Measurements from ENCODE around the gene LRRC75A.

The LRRC75A gene

GRCh38 chr17:16512011-16512410 lies 20.0 kb upstream of the LRRC75A start:
- H3K4me3 ChIP-seq (ENCODE audit: low read depth, low read length): no peak overlapping the region
- in situ Hi-C loops (cut with HindIII; ENCODE audit: low sequenced_read_pairs): no loop called here
- no peak for DNase-seq (ENCODE audit: low read depth)
- TF ChIP-seq, protein P1, sequence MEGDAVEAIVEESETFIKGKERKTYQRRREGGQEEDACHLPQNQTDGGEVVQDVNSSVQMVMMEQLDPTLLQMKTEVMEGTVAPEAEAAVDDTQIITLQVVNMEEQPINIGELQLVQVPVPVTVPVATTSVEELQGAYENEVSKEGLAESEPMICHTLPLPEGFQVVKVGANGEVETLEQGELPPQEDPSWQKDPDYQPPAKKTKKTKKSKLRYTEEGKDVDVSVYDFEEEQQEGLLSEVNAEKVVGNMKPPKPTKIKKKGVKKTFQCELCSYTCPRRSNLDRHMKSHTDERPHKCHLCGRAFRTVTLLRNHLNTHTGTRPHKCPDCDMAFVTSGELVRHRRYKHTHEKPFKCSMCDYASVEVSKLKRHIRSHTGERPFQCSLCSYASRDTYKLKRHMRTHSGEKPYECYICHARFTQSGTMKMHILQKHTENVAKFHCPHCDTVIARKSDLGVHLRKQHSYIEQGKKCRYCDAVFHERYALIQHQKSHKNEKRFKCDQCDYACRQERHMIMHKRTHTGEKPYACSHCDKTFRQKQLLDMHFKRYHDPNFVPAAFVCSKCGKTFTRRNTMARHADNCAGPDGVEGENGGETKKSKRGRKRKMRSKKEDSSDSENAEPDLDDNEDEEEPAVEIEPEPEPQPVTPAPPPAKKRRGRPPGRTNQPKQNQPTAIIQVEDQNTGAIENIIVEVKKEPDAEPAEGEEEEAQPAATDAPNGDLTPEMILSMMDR (IDR thresholded peaks at IDR 0.05; ENCODE audit: low read depth, low read length, missing control alignments): no peak

DNA sequence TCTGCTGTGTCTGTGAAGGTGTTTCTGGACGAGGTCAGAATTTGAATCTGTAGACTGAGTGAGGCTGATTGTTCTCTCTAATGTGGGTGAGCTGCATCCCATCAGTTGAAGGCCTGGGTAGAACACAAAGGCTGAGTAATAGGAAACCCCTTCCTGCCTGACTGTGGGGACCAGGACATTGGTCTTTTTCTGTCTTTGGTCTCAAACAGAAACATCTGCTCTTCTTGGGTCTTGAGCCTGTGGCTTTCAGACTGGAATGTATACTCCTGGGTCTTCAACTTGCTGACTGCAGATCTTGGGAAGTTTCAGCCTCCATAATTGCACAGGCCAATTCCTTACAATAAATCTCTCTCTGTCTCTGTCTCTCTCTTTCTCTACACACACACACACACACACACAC lies 19.6 kb upstream of the LRRC75A start:
- no peak for DNase-seq (ENCODE audit: low read depth)
- TF ChIP-seq, protein P1 (IDR thresholded peaks at IDR 0.05; ENCODE audit: low read depth, low read length, missing control alignments): no peak
- H3K4me3 ChIP-seq (ENCODE audit: low read depth, low read length): no peak overlapping the region
- in situ Hi-C loops (cut with HindIII; ENCODE audit: low sequenced_read_pairs): no loop called here

- TF ChIP-seq, protein P1 (IDR thresholded peaks at IDR 0.05; ENCODE audit: low read depth, low read length, missing control alignments): no peak
- no peak overlapping the region for H3K4me3 ChIP-seq (ENCODE audit: low read depth, low read length)
- in situ Hi-C loops (cut with HindIII; ENCODE audit: low sequenced_read_pairs): no loop called here
- no peak for DNase-seq (ENCODE audit: low read depth)
These were observed 16.0 kb upstream of the LRRC75A start for GRCh38 chr17:16507918-16508533.

DNA sequence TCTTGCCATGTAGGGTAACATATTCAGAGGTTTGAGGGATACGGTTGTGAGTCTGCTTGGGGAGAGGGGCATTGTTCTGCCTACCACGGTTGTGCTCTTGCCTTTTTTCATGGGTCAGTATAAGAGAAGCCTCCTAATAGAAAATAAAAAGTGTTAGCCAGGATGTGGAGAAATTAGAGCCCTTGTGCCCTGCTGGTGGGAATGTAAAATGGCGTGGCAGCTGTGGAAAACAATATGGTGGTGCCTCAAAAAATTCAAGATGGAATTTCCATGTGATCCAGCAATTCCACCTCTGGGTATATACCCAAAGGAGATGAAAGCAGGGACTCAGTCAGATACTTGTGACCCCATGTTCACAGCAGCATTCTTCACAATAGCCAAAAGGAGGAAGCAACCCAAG lies 14.2 kb upstream of the LRRC75A start:
- DNase-seq (ENCODE audit: low read depth): no peak
- TF ChIP-seq, protein P1 (IDR thresholded peaks at IDR 0.05; ENCODE audit: low read depth, low read length, missing control alignments): peak; percentile 19
- no peak overlapping the region for H3K4me3 ChIP-seq (ENCODE audit: low read depth, low read length)
- in situ Hi-C loops (cut with HindIII; ENCODE audit: low sequenced_read_pairs): no loop called here

DNA sequence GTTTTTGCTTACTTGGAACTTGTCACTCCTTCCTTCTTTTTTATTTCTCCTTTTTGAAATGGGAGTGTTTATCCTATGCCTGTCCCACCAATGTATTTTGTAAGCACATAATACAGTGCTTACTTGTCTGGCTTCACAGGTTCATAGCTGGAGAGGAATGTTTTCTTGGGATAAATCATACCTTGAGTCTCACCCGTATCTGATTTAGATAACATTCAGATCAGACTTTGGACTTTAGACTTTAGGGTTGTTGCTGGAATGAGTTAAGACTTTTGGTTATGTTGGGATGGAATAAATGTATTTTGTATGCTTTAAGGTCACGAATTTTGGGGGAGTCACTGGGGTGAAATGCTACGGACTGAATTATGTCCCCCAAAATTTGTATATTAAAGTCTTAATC lies 13.0 kb upstream of the LRRC75A start:
- TF ChIP-seq, protein P1 (IDR thresholded peaks at IDR 0.05; ENCODE audit: low read depth, low read length, missing control alignments): no peak
- no peak for DNase-seq (ENCODE audit: low read depth)
- in situ Hi-C loops (cut with HindIII; ENCODE audit: low sequenced_read_pairs): no loop called here
- H3K4me3 ChIP-seq (ENCODE audit: low read depth, low read length): no peak overlapping the region

- TF ChIP-seq, protein P1 (IDR thresholded peaks at IDR 0.05; ENCODE audit: low read depth, low read length, missing control alignments): no peak
- no peak for DNase-seq (ENCODE audit: low read depth)
- no peak overlapping the region for H3K4me3 ChIP-seq (ENCODE audit: low read depth, low read length)
- in situ Hi-C loops (cut with HindIII; ENCODE audit: low sequenced_read_pairs): no loop called here
These were observed 5.0 kb upstream of the LRRC75A start for GRCh38 chr17:16496820-16497489.
